ENCODE measurements around the gene ITGA5. TPM values are rescaled to one million over a fixed set of nuclear protein-coding genes. Genes with fewer than 3 reads are reported as not detected.

The ITGA5 gene
- total RNA-seq, 1 donor from 2014 or later = 317 TPM

DNA sequence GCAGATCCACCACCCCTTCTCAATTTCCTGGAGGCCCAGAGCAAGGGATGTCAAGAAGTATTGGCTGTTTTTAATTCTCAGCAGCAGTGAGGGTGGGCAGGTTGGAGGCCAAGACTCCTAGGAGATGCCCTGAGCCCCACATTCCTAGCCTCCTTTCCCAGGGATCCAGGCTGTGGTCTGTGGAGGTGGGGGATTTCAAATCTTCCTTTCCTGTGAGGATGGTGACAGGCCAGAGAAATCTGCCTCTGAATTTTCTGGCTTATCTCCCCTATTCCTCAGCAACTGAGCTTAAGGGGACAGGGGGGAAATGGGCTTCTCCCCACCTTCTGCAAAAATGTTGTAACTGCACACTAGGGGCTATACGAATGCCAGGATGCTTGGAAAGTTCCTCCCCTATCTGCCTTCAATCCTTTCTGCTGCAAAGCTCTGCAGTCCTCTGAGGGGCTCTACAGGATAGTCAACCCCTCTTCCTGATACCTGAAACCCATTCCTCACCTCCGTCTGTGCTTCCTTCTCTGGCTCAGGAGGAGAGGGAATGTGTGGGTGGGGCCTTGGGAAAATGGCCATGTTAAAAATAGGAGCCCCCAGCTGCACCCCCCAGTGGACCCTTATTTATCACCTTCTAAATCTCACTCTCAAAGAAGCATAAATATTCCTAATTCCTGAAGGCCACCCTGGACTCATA is 61.4 kb downstream of the ITGA5 start:
- Histone ChIP-seq H3K79me2 (ENCODE audit: insufficient read depth, low read length) (no peaks in the 10 kb centered on the region), H3K4me2 (ENCODE audit: low read length) (peak overlapping the region; percentile 100), H3K27me3 (ENCODE audit: insufficient read depth, low read length) (no peaks in the 10 kb centered on the region), H3K4me1 (ENCODE audit: insufficient read depth, low read length) (peaks cover 41% of the 10 kb centered on the region), H2AFZ (ENCODE audit: low read depth, low read length) (no peak overlapping the region), H3K9me3 (ENCODE audit: insufficient read depth, low read depth, low read length) (no peaks in the 10 kb centered on the region), H3K27ac (ENCODE audit: low read depth, low read length) (no peak overlapping the region), H3K36me3 (ENCODE audit: insufficient read depth, low read length) (no peaks in the 10 kb centered on the region), H3K4me3 (ENCODE audit: insufficient read depth, low read depth, low read length) (peak overlapping the region; percentile 71), H3K9ac (ENCODE audit: low read length) (peak overlapping the region; percentile 100), H4K20me1 (ENCODE audit: insufficient read depth, low read length) (no peaks in the 10 kb centered on the region)
- no peak overlapping the region for H3K27ac Mint-ChIP-seq (ENCODE audit: unreplicated experiment)
- no peaks in the 10 kb centered on the region for H3K27me3 Mint-ChIP-seq (ENCODE audit: low read depth, unreplicated experiment)
- TF ChIP-seq CTCF (IDR thresholded peaks at IDR 0.05; ENCODE audit: insufficient read depth, low read depth, low read length) = no peak
- no peak for TF ChIP-seq EZH2 (IDR thresholded peaks at IDR 0.05; ENCODE audit: insufficient read depth, low read length)
- FAIRE-seq (no peak), DNase-seq (ENCODE audit: low read depth) (no peak)
- H3K36me3 Mint-ChIP-seq (ENCODE audit: low read depth, unreplicated experiment) = no peaks in the 10 kb centered on the region
- peaks cover 31% of the 10 kb centered on the region for H3K4me1 Mint-ChIP-seq (ENCODE audit: low read depth, unreplicated experiment)
- no peak overlapping the region for H3K4me3 Mint-ChIP-seq (ENCODE audit: unreplicated experiment)
- H3K9me3 Mint-ChIP-seq (ENCODE audit: unreplicated experiment) = no peaks in the 10 kb centered on the region

- Histone ChIP-seq H3K9ac (ENCODE audit: low read length) (no peak overlapping the region), H2AFZ (ENCODE audit: low read depth, low read length) (no peak overlapping the region), H3K9me3 (ENCODE audit: insufficient read depth, low read depth, low read length) (no peaks in the 10 kb centered on the region), H3K36me3 (ENCODE audit: insufficient read depth, low read length) (no peaks in the 10 kb centered on the region), H3K27ac (ENCODE audit: low read depth, low read length) (no peak overlapping the region), H3K27me3 (ENCODE audit: insufficient read depth, low read length) (no peaks in the 10 kb centered on the region), H3K4me3 (ENCODE audit: insufficient read depth, low read depth, low read length) (no peak overlapping the region), H3K4me1 (ENCODE audit: insufficient read depth, low read length) (peaks cover 48% of the 10 kb centered on the region), H3K79me2 (ENCODE audit: insufficient read depth, low read length) (no peaks in the 10 kb centered on the region), H4K20me1 (ENCODE audit: insufficient read depth, low read length) (no peaks in the 10 kb centered on the region), H3K4me2 (ENCODE audit: low read length) (peak overlapping the region; percentile 100)
- H3K27me3 Mint-ChIP-seq (ENCODE audit: low read depth, unreplicated experiment) = no peaks in the 10 kb centered on the region
- peaks cover 38% of the 10 kb centered on the region for H3K4me1 Mint-ChIP-seq (ENCODE audit: low read depth, unreplicated experiment)
- DNase-seq (ENCODE audit: low read depth) (no peak), FAIRE-seq (no peak)
- no peak overlapping the region for H3K4me3 Mint-ChIP-seq (ENCODE audit: unreplicated experiment)
- no peak overlapping the region for H3K27ac Mint-ChIP-seq (ENCODE audit: unreplicated experiment)
- H3K36me3 Mint-ChIP-seq (ENCODE audit: low read depth, unreplicated experiment) = no peaks in the 10 kb centered on the region
- TF ChIP-seq CTCF (IDR thresholded peaks at IDR 0.05; ENCODE audit: insufficient read depth, low read depth, low read length) (no peak), EZH2 (IDR thresholded peaks at IDR 0.05; ENCODE audit: insufficient read depth, low read length) (no peak)
- H3K9me3 Mint-ChIP-seq (ENCODE audit: unreplicated experiment) = no peaks in the 10 kb centered on the region
Measured at GRCh38 chr12:54356951-54357356, 62.1 kb downstream of the ITGA5 start.

GRCh38 chr12:54356228-54356627 is 62.8 kb downstream of the ITGA5 start:
- H3K36me3 Mint-ChIP-seq (ENCODE audit: low read depth, unreplicated experiment) = no peaks in the 10 kb centered on the region
- no peak overlapping the region for H3K27ac Mint-ChIP-seq (ENCODE audit: unreplicated experiment)
- no peak for DNase-seq (ENCODE audit: low read depth)
- TF ChIP-seq EZH2 (IDR thresholded peaks at IDR 0.05; ENCODE audit: insufficient read depth, low read length) = no peak
- H4K20me1 ChIP-seq (ENCODE audit: insufficient read depth, low read length) = no peaks in the 10 kb centered on the region
- H3K4me3 ChIP-seq (ENCODE audit: insufficient read depth, low read depth, low read length) = no peak overlapping the region
- H2AFZ ChIP-seq (ENCODE audit: low read depth, low read length) = no peak overlapping the region
- H3K4me3 Mint-ChIP-seq (ENCODE audit: unreplicated experiment) = no peak overlapping the region
- no peaks in the 10 kb centered on the region for H3K27me3 ChIP-seq (ENCODE audit: insufficient read depth, low read length)
- H3K9me3 ChIP-seq (ENCODE audit: insufficient read depth, low read depth, low read length) = no peaks in the 10 kb centered on the region
- H3K79me2 ChIP-seq (ENCODE audit: insufficient read depth, low read length) = no peaks in the 10 kb centered on the region
- no peaks in the 10 kb centered on the region for H3K36me3 ChIP-seq (ENCODE audit: insufficient read depth, low read length)
- H3K9ac ChIP-seq (ENCODE audit: low read length) = no peak overlapping the region
- no peak overlapping the region for H3K27ac ChIP-seq (ENCODE audit: low read depth, low read length)
- FAIRE-seq = no peak
- no peaks in the 10 kb centered on the region for H3K9me3 Mint-ChIP-seq (ENCODE audit: unreplicated experiment)
- peaks cover 45% of the 10 kb centered on the region for H3K4me1 Mint-ChIP-seq (ENCODE audit: low read depth, unreplicated experiment)
- H3K4me2 ChIP-seq (ENCODE audit: low read length) = no peak overlapping the region
- H3K27me3 Mint-ChIP-seq (ENCODE audit: low read depth, unreplicated experiment) = no peaks in the 10 kb centered on the region
- peaks cover 56% of the 10 kb centered on the region for H3K4me1 ChIP-seq (ENCODE audit: insufficient read depth, low read length)
